H1 (cell line): ENCODE measurements around the gene ARFRP1. TPM values are rescaled to one million over a fixed set of nuclear protein-coding genes. Genes with fewer than 3 reads are reported as not detected.

Experiments
- CTCF ChIA-PET: fragments of 300-600 bp; sonication (Branson Sonifier 250); formaldehyde crosslinking; loops from one replicate; lab custom pipeline; 2021; ENCODE audit not compliant: partially characterized antibody; lab: Charles Lee
- POLR2A ChIA-PET: fragments of 300-600 bp; sonication (Branson Sonifier 250); formaldehyde crosslinking; loops from one replicate; lab custom pipeline; 2021; ENCODE audit warnings: inconsistent platforms; ENCODE audit not compliant: partially characterized antibody; lab: Charles Lee
- DNase-seq, 2 experiments: peaks; one replicate each; pipeline versions ENCODE4 v3.0.0 to v3.0.0-alpha.2; 2010 to 2022; ENCODE audit warnings: low spot score in 2 of 2, low read depth in 1 of 2, mixed read lengths in 1 of 2
- FAIRE-seq: peaks from 2 replicates; lab custom pipeline; 2011; peaks lifted over from hg19 to GRCh38; lab: Jason Lieb, UNC
- H2AFZ ChIP-seq: 2 replicates; pipeline ENCODE4 v1.8.1; 2012; ENCODE audit warnings: low read length, inconsistent platforms
- H2AK5ac ChIP-seq: 2 replicates; pipeline ENCODE4 v1.6.1; 2013; ENCODE audit warnings: low read depth, low read length
- H2BK120ac ChIP-seq: replicated peaks from 2 replicates; pipeline ENCODE3; 2013; ENCODE audit warnings: low read depth, low read length, inconsistent platforms
- H2BK12ac ChIP-seq: 2 replicates; pipeline ENCODE4 v1.6.1; 2013; ENCODE audit warnings: low read depth, low read length
- H2BK15ac ChIP-seq: 2 replicates; pipeline ENCODE4 v1.6.1; 2013; ENCODE audit warnings: low read length
- H2BK20ac ChIP-seq: 2 replicates; pipeline ENCODE4 v1.6.1; 2013; ENCODE audit warnings: low read length
- H2BK5ac ChIP-seq: 2 replicates; pipeline ENCODE4 v1.6.1; 2013; ENCODE audit warnings: low read depth, low read length
- H3K14ac ChIP-seq: 2 replicates; pipeline ENCODE4 v1.6.1; 2013; ENCODE audit warnings: inconsistent platforms; ENCODE audit not compliant: insufficient read length
- H3K18ac ChIP-seq: 2 replicates; pipeline ENCODE4 v1.6.1; 2013; ENCODE audit warnings: low read length; ENCODE audit errors: extremely low read depth
- H3K23ac ChIP-seq: 2 replicates; pipeline ENCODE4 v1.6.1; 2013; ENCODE audit warnings: inconsistent platforms; ENCODE audit not compliant: insufficient read length
- H3K23me2 ChIP-seq: 2 replicates; pipeline ENCODE4 v1.6.1; 2013; ENCODE audit warnings: low read depth, low read length
- H3K27ac ChIP-seq: 2 replicates; pipeline ENCODE4 v1.6.1; 2011; ENCODE audit warnings: low read depth, low read length, inconsistent platforms
- H3K27me3 ChIP-seq, 4 experiments: replicated peaks in 1 of 4; 1 replicate in 1 of 4; 2 replicates in 3 of 4; pipeline versions ENCODE4 v1.6.1 to v1.8.1; 2011 to 2013; ENCODE audit warnings: low read length in 3 of 4, mild to moderate bottlenecking in 3 of 4, inconsistent platforms in 2 of 4, mixed read lengths in 2 of 4, moderate library complexity in 1 of 4; ENCODE audit not compliant: control insufficient read depth in 3 of 4, insufficient read depth in 3 of 4; ENCODE audit errors: extremely low read depth in 1 of 4
- H3K36me3 ChIP-seq, 4 experiments: 2 replicates each; pipeline versions ENCODE4 v1.6.1 to v1.8.1; 2011 to 2013; ENCODE audit warnings: mild to moderate bottlenecking in 4 of 4, low read length in 3 of 4, moderate library complexity in 2 of 4, control low read depth in 1 of 4, inconsistent platforms in 1 of 4; ENCODE audit not compliant: insufficient read depth in 4 of 4, control insufficient read depth in 2 of 4
- H3K4ac ChIP-seq: replicated peaks from 2 replicates; pipeline ENCODE3; 2013; ENCODE audit warnings: low read length, low read depth, mixed read lengths, inconsistent platforms; ENCODE audit not compliant: insufficient read length
- H3K4me1 ChIP-seq, 4 experiments: replicated peaks in 1 of 4; 1 replicate in 1 of 4; 2 replicates in 3 of 4; pipeline versions ENCODE4 v1.6.1 to v1.8.1; 2011 to 2013; ENCODE audit warnings: low read length in 3 of 4, inconsistent platforms in 2 of 4, mixed read lengths in 1 of 4; ENCODE audit not compliant: insufficient read depth in 4 of 4, control insufficient read depth in 3 of 4
- H3K4me2 ChIP-seq, 2 experiments: 2 replicates each; pipeline versions ENCODE4 v1.6.1 to v1.8.1; 2011 to 2013; ENCODE audit warnings: low read depth in 2 of 2, low read length in 2 of 2, control low read depth in 1 of 2, inconsistent platforms in 1 of 2, mild to moderate bottlenecking in 1 of 2; ENCODE audit not compliant: insufficient read depth in 1 of 2
- H3K4me3 ChIP-seq, 4 experiments: fragments of 200-600, 300-600 bp in 1 of 4; sonication (generic), shearing (Covaris generic), sonication (Bioruptor Twin) in 1 of 4; 2 replicates each; pipeline versions ENCODE4 v1.5.1 to v1.8.1; 2011 to 2016; ENCODE audit warnings: low read length in 4 of 4, low read depth in 3 of 4, control low read depth in 2 of 4, inconsistent platforms in 2 of 4, mild to moderate bottlenecking in 2 of 4, mixed read lengths in 1 of 4, moderate library complexity in 1 of 4; ENCODE audit not compliant: insufficient read depth in 2 of 4; ENCODE audit errors: extremely low read depth in 1 of 4
- H3K56ac ChIP-seq: replicated peaks from 2 replicates; pipeline ENCODE3; 2013; ENCODE audit warnings: low read depth, mild to moderate bottlenecking, mixed read lengths, low read length, inconsistent platforms; ENCODE audit not compliant: insufficient read length
- H3K79me1 ChIP-seq: 2 replicates; pipeline ENCODE4 v1.6.1; 2013; ENCODE audit warnings: low read depth, low read length, control low read depth
- H3K79me2 ChIP-seq, 2 experiments: 2 replicates each; pipeline versions ENCODE4 v1.6.1 to v1.8.1; 2012 to 2013; ENCODE audit warnings: low read length in 2 of 2, mild to moderate bottlenecking in 2 of 2, inconsistent platforms in 1 of 2; ENCODE audit not compliant: insufficient read depth in 2 of 2, control insufficient read depth in 1 of 2
- H3K9ac ChIP-seq, 4 experiments: replicated peaks in 1 of 4; 1 replicate in 1 of 4; 2 replicates in 3 of 4; pipeline versions ENCODE4 v1.6.1 to v1.8.1; 2011 to 2013; ENCODE audit warnings: low read depth in 3 of 4, low read length in 3 of 4, control low read depth in 2 of 4, mild to moderate bottlenecking in 2 of 4, moderate library complexity in 2 of 4, inconsistent platforms in 1 of 4; ENCODE audit errors: extremely low read depth in 1 of 4
- H3K9me3 ChIP-seq, 2 experiments: 2 replicates each; pipeline versions ENCODE4 v1.6.1 to v1.8.1; 2012 to 2013; ENCODE audit warnings: mild to moderate bottlenecking in 2 of 2, moderate library complexity in 2 of 2, control low read depth in 1 of 2, inconsistent platforms in 1 of 2, low read depth in 1 of 2, low read length in 1 of 2, mixed read lengths in 1 of 2; ENCODE audit not compliant: insufficient read depth in 2 of 2
- H4K20me1 ChIP-seq, 2 experiments: replicated peaks in 1 of 2; 2 replicates each; pipeline versions ENCODE3 to v1.8.1; 2011 to 2013; ENCODE audit warnings: inconsistent platforms in 2 of 2, low read length in 2 of 2, mild to moderate bottlenecking in 1 of 2; ENCODE audit not compliant: insufficient read depth in 2 of 2, control insufficient read depth in 1 of 2
- H4K5ac ChIP-seq: 2 replicates; pipeline ENCODE4 v1.6.1; 2013; ENCODE audit warnings: low read length, low read depth, mixed read lengths, inconsistent platforms; ENCODE audit not compliant: insufficient read length
- H4K8ac ChIP-seq: 2 replicates; pipeline ENCODE4 v1.8.0; 2013; ENCODE audit warnings: mild to moderate bottlenecking, moderate library complexity, low read length, inconsistent platforms; ENCODE audit not compliant: insufficient read depth; ENCODE audit errors: extremely low read depth
- H4K91ac ChIP-seq: replicated peaks from 2 replicates; pipeline ENCODE3; 2013; ENCODE audit warnings: low read length, mixed read lengths, inconsistent platforms; ENCODE audit not compliant: insufficient read length
- EGR1 ChIP-seq: IDR thresholded peaks from 2 replicates; pipeline ENCODE4 v1.6.1; 2011; ENCODE audit warnings: low read depth, low read length, borderline replicate concordance
- GABPA ChIP-seq: IDR thresholded peaks from 2 replicates; pipeline ENCODE4 v1.6.1; 2011; ENCODE audit warnings: mild to moderate bottlenecking, low read length, moderate library complexity, borderline replicate concordance; ENCODE audit not compliant: insufficient read depth
- PHF8 ChIP-seq: fragments of 200-600 bp; sonication (generic); conservative IDR thresholded peaks from 2 replicates; pipeline ENCODE4 v1.7.1; 2012; ENCODE audit warnings: low read depth, mild to moderate bottlenecking, inconsistent platforms, low read length, moderate library complexity
- SP4 ChIP-seq: IDR thresholded peaks from 2 replicates; pipeline ENCODE4 v1.6.1; 2012; ENCODE audit warnings: low read length, inconsistent platforms
- USF2 ChIP-seq: IDR thresholded peaks from 2 replicates; pipeline ENCODE4 v1.6.1; 2011; ENCODE audit warnings: low read length, improper control_type of control experiment
- WGBS, 2 experiments: shearing (Covaris generic) in 1 of 2; methylation state at CpG; one replicate each; pipeline versions ENCODE4 v1.1.6 to v1.1.7; 2013 to 2015; ENCODE audit warnings: low lambda C conversion rate in 2 of 2, mixed read lengths in 2 of 2, inconsistent platforms in 1 of 2, low coverage in 1 of 2, missing lambda C conversion rate in 1 of 2; ENCODE audit not compliant: insufficient replicate concordance in 2 of 2, insufficient coverage in 1 of 2, insufficient read length in 1 of 2; ENCODE audit errors: extremely low coverage in 1 of 2, missing lambda C conversion rate in 1 of 2; 5-methylcytosine and 5-hydroxymethylcytosine counted together
- polyA plus RNA-seq, 7 experiments: library from polyadenylated mRNA; depleted of rRNA in 3 of 7; stranded (reverse) in 5 of 7; unstranded in 2 of 7; fragments of >200 nt in 5 of 7; fragments of 200-250 nt in 2 of 7; gene quantifications; 1 replicate in 5 of 7; 2 replicates in 1 of 7; 4 replicates in 1 of 7; pipeline versions ENCODE4 v1.2.1 to v1.2.3, GENCODE V29; 2011 to 2013; ENCODE audit warnings: missing spikeins in 2 of 7, mixed read lengths in 2 of 7
- total RNA-seq: library from RNA; stranded (reverse); fragmentation: NEBNext Ultra II Directional; extraction: Animal tissue kit (Norgen Biotek cat#: 25700); gene quantifications from 2 replicates; pipeline ENCODE4 v1.2.1, GENCODE V29; 2021
- TF ChIP-seq, protein P1 (sequence below): IDR thresholded peaks from 2 replicates; pipeline ENCODE4 v1.6.1; 2012; ENCODE audit warnings: inconsistent platforms
- TF ChIP-seq, protein P2 (sequence below): IDR thresholded peaks from 2 replicates; pipeline ENCODE4 v1.6.1; 2011; ENCODE audit warnings: low read depth, mild to moderate bottlenecking, low read length; ENCODE audit not compliant: insufficient read depth

The ARFRP1 gene
- total and polyA plus RNA-seq, 2 of the 8 experiments (the other 6 are each of a cell fraction or from before 2014, with no cell fraction given) = 12.9 to 22.9 TPM

DNA sequence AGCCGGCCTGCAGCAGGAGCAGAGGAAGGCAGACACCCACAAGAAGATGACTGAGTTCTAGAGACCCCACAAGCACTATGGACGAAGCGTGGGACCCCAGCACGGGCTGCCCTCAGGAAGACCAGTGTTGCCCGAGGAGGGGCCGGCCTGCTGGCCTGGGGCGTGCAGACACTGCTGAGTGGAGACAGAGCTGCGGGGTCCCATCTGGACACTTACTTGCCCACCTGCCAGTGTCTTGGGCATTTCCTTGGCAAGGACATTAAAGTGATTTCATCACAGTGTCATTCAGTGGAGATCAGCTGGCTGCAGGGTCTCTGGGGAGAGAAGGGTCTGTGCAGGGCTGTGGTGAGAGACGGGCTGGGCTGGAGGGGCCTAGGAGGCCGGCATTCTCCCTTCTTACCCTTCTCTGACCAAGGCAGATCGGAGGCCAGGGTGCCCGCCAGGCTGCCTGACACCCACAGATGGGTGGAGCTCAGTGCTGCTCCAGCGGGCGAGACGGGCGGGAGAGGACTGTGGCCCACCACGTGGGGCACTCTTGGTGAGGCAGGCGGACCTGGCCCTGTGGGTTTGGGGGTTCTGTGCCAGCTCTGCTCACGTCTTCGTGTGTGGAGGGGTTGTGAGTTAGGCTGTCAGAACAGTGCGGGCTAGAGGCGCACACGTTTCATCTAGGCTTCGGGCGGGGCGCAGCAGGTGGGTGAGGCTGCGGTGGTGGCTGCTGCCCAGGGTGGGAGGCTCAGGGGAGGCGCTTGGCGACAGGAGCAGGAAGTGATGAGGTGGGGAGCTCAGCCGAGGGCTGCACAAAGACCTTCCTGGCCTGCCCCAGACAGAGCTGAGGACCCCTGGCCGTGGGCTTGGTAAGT is 28.3 kb upstream of the ARFRP1 start, which contains the start of gene LIME1:
LIME1 (plus strand) TSS at position 806 of the 860 bp plus-strand sequence. CDS start 886 bp downstream, outside the sequence.
- 96% methylated on average over 17 of the region's 31 CpGs; no CpG with 5 or more reads in 1 of the 2 experiments for WGBS, 2 experiments
- Histone ChIP-seq H3K9ac (no peak within 1 kb of the TSS; a peak in 1 of 7 replicates), H4K91ac (no peak within 1 kb of the TSS), H2BK20ac (no peak within 1 kb of the TSS), H3K18ac (peak within 1 kb of the TSS; percentile 32; the same call in 1 of the 2 replicates), H3K27me3 (peaks cover 0 to 12% (median 8%) of the 10 kb centered on the region in 4 experiments; a peak in 4 of 7 replicates), H3K14ac (no peak within 1 kb of the TSS), H2AFZ (no peak within 1 kb of the TSS), H3K79me1 (peaks cover 16% of the 10 kb centered on the region), H3K56ac (no peak within 1 kb of the TSS), H3K23me2 (peaks cover 16% of the 10 kb centered on the region), H2BK120ac (no peak within 1 kb of the TSS), H3K27ac (no peak within 1 kb of the TSS), H3K23ac (no peak within 1 kb of the TSS), H3K36me3 (peaks cover 0 to 13% (median 7%) of the 10 kb centered on the region in 4 experiments; a peak in 5 of 8 replicates), H3K4ac (no peak within 1 kb of the TSS), H3K4me2 (peak within 1 kb of the TSS; percentile 71 to 95), H2BK15ac (0 out of 2 replicates have a peak within 1 kb of the TSS, but pooled peaks have one; percentile 88), H2BK12ac (no peak within 1 kb of the TSS), H2AK5ac (peak within 1 kb of the TSS; percentile 53; the same call in 1 of the 2 replicates), H3K9me3 (peaks cover 0 to 4% of the 10 kb centered on the region in 2 experiments; a peak in 2 of 4 replicates), H3K4me1 (peaks cover 0 to 15% (median 7%) of the 10 kb centered on the region in 4 experiments; a peak in 6 of 7 replicates), H3K79me2 (peaks cover 0 to 8% of the 10 kb centered on the region in 2 experiments; a peak in 1 of 4 replicates), H4K5ac (no peak within 1 kb of the TSS), H3K4me3 (peak within 1 kb of the TSS; percentile 25 to 68 (median 30); a peak in 6 of 8 replicates), H4K8ac (no peak within 1 kb of the TSS), H2BK5ac (no peak within 1 kb of the TSS; the same call in 1 of the 2 replicates), H4K20me1 (peaks cover 5 to 43% of the 10 kb centered on the region in 2 experiments)
- CTCF ChIA-PET = interaction anchor here (0.5 to 2.1 kb wide), 12 partner anchors 10 to 204 kb away, joined by 3 to 6 read pairs (median 3); partner anchors contain the start of gene PTK6
- FAIRE-seq (no peak), DNase-seq (peak in 1 of 2 experiments; percentile 45)
- POLR2A ChIA-PET = interaction anchor here (0.6 to 2.2 kb wide), 18 partner anchors 8 to 129 kb away, joined by 3 to 14 read pairs (median 4); partner anchors contain the start of genes ARFRP1, TNFRSF6B, TPD52L2 and ZGPAT
- no peak for TF ChIP-seq GABPA
- TF ChIP-seq, protein P1, sequence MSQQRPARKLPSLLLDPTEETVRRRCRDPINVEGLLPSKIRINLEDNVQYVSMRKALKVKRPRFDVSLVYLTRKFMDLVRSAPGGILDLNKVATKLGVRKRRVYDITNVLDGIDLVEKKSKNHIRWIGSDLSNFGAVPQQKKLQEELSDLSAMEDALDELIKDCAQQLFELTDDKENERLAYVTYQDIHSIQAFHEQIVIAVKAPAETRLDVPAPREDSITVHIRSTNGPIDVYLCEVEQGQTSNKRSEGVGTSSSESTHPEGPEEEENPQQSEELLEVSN = no peak
- TF ChIP-seq PHF8 = no peak
- TF ChIP-seq, protein P2, sequence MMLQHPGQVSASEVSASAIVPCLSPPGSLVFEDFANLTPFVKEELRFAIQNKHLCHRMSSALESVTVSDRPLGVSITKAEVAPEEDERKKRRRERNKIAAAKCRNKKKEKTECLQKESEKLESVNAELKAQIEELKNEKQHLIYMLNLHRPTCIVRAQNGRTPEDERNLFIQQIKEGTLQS = no peak
- TF ChIP-seq SP4 = no peak
- TF ChIP-seq EGR1 = no peak
- TF ChIP-seq USF2 = no peak
